ENCODE measurements around the gene DOK1.

Gene DOK1

GRCh38 chr2:74525717-74526648 is 28.5 kb upstream of the DOK1 start, which contains the start of gene DQX1:
DQX1 (minus strand) TSS chr2:74526231; CDS start chr2:74525729, 502 bp downstream.
- DNase-seq (ENCODE audit: low spot score) = peak; percentile 26

GRCh38 chr2:74526649-74527230 is 27.8 kb upstream of the DOK1 start:
- DNase-seq (ENCODE audit: low spot score) = no peak

GRCh38 chr2:74527741-74528140 is 26.8 kb upstream of the DOK1 start:
- DNase-seq (ENCODE audit: low spot score) = no peak

- peak; percentile 13 for DNase-seq (ENCODE audit: low spot score)
These were observed 25.7 kb upstream of the DOK1 start for GRCh38 chr2:74528600-74529356.

- DNase-seq (ENCODE audit: low spot score) = peak; percentile 92
These were observed 24.9 kb upstream of the DOK1 start, which contains the start of the genes AUP1 and HTRA2 for GRCh38 chr2:74529357-74530238. AUP1 (minus strand) TSS chr2:74529706; CDS start chr2:74529629, 77 bp downstream. HTRA2 (plus strand) TSS chr2:74529933; CDS start chr2:74530007, 74 bp downstream.

- peak; percentile 43 for DNase-seq (ENCODE audit: low spot score)
These were observed 24.0 kb upstream of the DOK1 start for GRCh38 chr2:74530239-74531187.

- DNase-seq (ENCODE audit: low spot score) = no peak
These were observed 22.9 kb upstream of the DOK1 start for GRCh38 chr2:74531666-74532065.

GRCh38 chr2:74532222-74532621 is 22.3 kb upstream of the DOK1 start:
- DNase-seq (ENCODE audit: low spot score) = peak; percentile 49

GRCh38 chr2:74533464-74533863 is 21.1 kb upstream of the DOK1 start:
- DNase-seq (ENCODE audit: low spot score) = no peak

GRCh38 chr2:74534411-74534810 is 20.1 kb upstream of the DOK1 start:
- DNase-seq (ENCODE audit: low spot score) = no peak

- DNase-seq (ENCODE audit: low spot score) = no peak
These were observed 19.0 kb upstream of the DOK1 start for GRCh38 chr2:74535440-74535965.

- DNase-seq (ENCODE audit: low spot score) = no peak
These were observed 18.2 kb upstream of the DOK1 start for GRCh38 chr2:74536166-74536950.

- DNase-seq (ENCODE audit: low spot score) = no peak
These were observed 17.4 kb upstream of the DOK1 start for GRCh38 chr2:74537140-74537539.

GRCh38 chr2:74538881-74539339 is 15.6 kb upstream of the DOK1 start:
- DNase-seq (ENCODE audit: low spot score) = no peak

GRCh38 chr2:74540291-74540690 is 14.2 kb upstream of the DOK1 start:
- DNase-seq (ENCODE audit: low spot score) = no peak

- DNase-seq (ENCODE audit: low spot score) = no peak
These were observed 11.5 kb upstream of the DOK1 start for GRCh38 chr2:74542978-74543377.

- DNase-seq (ENCODE audit: low spot score) = peak; percentile 13
These were observed 9.9 kb upstream of the DOK1 start for GRCh38 chr2:74544634-74545033.

GRCh38 chr2:74546004-74546403 is 8.5 kb upstream of the DOK1 start:
- DNase-seq (ENCODE audit: low spot score) = no peak

GRCh38 chr2:74548285-74548899 is 6.1 kb upstream of the DOK1 start:
- no peak for DNase-seq (ENCODE audit: low spot score)
